ENCODE measurements around the gene CDKAL1. TPM values are rescaled to one million over a fixed set of nuclear protein-coding genes. Genes with fewer than 3 reads are reported as not detected.
"Not testable (repeated sequence)": the region's sequence is repeated elsewhere in the genome, so short reads cannot be mapped to it uniquely, and the experiment has no call there.

CDKAL1 gene
- total RNA-seq, 1 donor from 2014 or later: 12.2 TPM

DNA sequence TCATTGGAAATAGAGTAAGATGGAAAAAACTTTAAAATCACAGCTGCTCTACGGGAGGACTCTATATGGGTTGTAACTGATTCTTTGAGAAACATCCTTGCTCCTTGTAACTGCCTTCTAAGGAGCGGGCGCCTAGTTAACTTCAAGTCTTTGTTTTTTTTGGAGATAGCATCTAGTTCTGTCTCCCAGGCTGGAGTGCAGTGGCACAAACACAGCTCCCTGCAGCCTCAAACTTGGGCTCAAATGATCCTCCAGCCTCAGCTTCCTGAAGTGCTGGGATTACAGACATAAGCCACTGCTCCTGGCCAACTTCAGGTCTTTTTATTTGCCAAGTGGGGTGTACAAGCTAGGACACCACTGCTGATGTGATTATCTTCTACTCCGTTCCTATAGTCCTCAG lies 552.9 kb downstream of the CDKAL1 start:
- H3K4me3 ChIP-seq (ENCODE audit: low read depth, low read length): no peak overlapping the region
- TF ChIP-seq, protein P1, sequence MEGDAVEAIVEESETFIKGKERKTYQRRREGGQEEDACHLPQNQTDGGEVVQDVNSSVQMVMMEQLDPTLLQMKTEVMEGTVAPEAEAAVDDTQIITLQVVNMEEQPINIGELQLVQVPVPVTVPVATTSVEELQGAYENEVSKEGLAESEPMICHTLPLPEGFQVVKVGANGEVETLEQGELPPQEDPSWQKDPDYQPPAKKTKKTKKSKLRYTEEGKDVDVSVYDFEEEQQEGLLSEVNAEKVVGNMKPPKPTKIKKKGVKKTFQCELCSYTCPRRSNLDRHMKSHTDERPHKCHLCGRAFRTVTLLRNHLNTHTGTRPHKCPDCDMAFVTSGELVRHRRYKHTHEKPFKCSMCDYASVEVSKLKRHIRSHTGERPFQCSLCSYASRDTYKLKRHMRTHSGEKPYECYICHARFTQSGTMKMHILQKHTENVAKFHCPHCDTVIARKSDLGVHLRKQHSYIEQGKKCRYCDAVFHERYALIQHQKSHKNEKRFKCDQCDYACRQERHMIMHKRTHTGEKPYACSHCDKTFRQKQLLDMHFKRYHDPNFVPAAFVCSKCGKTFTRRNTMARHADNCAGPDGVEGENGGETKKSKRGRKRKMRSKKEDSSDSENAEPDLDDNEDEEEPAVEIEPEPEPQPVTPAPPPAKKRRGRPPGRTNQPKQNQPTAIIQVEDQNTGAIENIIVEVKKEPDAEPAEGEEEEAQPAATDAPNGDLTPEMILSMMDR (conservative IDR thresholded peaks at IDR 0.05; ENCODE audit: low read depth, low read length): no peak
- no peak for DNase-seq (ENCODE audit: low read depth)

DNA sequence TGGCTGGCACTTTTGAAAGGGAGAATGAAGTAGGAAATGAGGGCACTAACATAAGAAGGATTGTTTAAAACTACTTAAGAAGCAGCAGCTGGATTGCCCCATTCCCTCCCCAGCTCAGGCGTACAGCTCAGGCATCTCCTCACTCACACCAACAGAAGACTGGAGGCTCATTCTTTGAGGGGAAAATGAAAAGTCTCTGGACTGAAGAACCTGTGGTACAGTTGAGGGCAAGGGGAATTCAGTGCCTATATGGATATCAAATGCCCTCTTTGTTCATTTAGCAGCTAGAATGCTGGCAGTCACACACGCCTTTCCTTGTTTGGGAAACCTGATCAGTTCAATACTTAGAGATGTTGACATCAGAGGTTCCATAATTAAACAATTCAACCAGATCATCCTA lies 557.2 kb downstream of the CDKAL1 start:
- no peak overlapping the region for H3K4me3 ChIP-seq (ENCODE audit: low read depth, low read length)
- TF ChIP-seq, protein P1 (conservative IDR thresholded peaks at IDR 0.05; ENCODE audit: low read depth, low read length): no peak
- DNase-seq (ENCODE audit: low read depth): no peak

DNA sequence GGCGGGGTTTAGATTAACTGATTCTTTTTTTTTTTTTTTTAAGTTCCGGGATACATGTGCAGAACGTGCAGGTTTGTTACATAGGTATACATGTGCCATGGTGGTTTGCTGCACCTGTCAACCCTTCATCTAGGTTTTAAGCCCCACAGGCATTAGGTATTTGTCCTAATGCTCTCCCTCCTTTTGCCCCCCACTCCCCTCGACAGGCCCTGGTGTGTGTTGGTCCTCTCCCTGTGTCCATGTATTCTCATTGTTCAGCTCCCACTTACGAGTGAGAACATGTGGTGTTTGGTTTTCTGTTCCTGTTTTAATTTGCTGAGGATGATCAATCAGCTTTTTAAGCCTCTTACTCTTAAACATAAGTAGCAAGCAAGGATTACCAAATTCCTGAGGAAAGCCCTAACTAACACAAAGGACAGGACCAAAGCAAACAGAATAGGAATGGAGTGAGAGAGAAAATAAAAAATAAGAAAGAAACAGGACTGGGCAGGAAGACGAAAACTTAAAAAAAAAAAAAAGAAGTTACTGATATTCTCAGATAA lies 558.0 kb downstream of the CDKAL1 start:
- DNase-seq (ENCODE audit: low read depth); H3K4me3 ChIP-seq (ENCODE audit: low read depth, low read length): not testable (repeated sequence)

DNA sequence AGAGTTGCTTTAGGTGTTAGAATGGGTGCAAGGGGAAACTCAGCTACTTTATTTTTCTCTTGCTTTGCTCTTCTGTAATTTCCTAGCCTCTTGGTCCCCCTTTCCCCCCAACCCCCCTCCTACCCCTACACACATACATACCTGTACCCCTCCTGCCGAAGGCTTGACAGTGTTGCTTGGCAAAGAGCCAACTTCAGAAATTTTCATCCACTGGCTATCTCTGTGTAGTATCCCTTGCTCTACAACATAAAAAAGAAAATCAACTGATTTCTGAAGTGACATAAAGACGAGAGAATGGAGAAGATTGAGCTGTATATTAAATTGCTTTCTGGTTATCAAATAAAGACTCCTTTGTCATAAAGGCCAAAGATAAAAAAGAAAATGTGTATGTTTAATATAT lies 561.2 kb downstream of the CDKAL1 start:
- H3K4me3 ChIP-seq (ENCODE audit: low read depth, low read length): no peak overlapping the region
- no peak for DNase-seq (ENCODE audit: low read depth)
- TF ChIP-seq, protein P1 (conservative IDR thresholded peaks at IDR 0.05; ENCODE audit: low read depth, low read length): no peak

DNA sequence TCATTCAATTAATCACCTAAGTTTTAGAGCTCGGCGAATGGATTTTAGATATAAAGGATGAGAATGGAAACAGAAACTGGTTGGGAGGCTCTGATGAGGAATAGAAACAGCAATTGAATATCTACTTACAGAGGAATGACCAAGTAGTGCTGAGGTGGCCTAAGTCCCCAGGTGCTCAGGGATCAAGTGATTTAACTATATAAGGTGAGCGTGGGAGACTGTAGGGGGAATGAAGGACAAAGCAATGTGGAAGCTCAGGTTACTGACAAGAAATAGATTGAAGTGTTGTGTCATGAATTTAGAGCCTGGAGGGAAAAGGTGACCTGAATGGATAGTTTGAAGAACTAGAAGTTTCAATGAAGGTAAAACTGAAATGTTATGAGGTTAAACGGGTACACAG lies 563.9 kb downstream of the CDKAL1 start:
- H3K4me3 ChIP-seq (ENCODE audit: low read depth, low read length): no peak overlapping the region

DNA sequence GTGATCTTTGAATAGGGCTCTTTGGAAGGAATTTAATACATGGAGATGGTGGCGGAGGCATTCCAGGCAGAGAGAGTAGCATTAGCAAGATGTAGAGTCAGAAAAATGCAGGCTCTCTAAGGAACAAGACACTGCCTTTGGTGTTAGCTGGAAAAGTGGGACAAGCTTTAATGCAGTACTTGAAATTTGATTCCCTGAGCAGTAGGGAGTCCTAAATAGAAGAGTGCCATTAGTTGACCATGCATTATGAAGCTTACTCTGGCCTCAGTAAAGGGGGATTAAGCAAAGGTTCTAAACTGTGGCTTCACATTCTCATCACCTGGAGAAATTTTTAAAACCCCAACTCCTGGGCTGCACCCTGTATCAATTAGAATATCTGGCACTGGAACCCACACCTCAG lies 564.5 kb downstream of the CDKAL1 start:
- no peak for DNase-seq (ENCODE audit: low read depth)
- TF ChIP-seq, protein P1 (conservative IDR thresholded peaks at IDR 0.05; ENCODE audit: low read depth, low read length): no peak
- H3K4me3 ChIP-seq (ENCODE audit: low read depth, low read length): no peak overlapping the region

More for the DNA sequence above, 563.9 kb downstream of the CDKAL1 start:
- no peak for DNase-seq (ENCODE audit: low read depth)
- TF ChIP-seq, protein P1 (conservative IDR thresholded peaks at IDR 0.05; ENCODE audit: low read depth, low read length): no peak

DNA sequence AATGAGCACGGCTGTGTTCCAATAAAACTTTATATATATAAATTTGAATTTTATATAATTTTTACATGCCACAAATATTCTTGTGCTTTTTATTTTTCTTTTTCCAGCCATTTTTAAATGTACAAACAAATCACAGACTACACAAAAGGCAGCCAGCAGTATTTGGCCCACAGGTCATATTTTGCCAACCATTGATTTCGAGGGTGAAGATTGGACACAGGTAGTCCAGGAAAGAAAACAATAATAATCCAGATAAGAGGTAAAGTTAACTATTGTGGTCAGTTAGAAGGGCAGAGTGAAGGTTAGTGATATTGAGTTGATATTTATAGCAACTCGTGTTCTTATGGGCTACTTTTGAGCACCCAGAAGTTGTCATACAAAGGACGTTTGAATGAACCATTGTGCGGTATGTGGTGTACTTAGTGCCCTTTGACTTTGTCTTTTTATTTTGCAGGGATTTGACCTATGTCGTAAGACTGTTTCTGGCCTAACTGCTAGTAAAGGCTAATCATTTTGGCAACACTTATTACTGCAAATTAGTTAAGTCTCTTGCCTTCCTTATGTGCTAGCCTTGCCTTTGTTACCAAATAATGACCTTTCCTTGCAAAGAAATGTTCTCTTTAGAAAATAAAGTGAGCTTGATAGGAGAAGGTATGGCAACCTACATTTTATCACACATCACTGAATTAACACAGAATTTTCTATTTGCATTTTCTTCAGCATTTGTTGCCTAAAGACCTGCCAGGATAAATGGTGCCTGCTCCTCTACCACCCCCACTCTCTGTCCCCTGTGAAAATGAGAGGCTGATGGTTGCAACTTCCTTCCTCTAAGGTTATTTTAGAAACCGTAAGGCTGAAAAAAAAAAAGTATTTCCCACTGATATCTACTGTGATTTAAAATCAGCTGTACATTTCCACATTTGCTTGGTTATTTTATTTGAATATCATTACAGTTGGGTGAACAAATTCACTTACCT lies 565.4 kb downstream of the CDKAL1 start:
- no peak for DNase-seq (ENCODE audit: low read depth)
- no peak overlapping the region for H3K4me3 ChIP-seq (ENCODE audit: low read depth, low read length)
- TF ChIP-seq, protein P1 (conservative IDR thresholded peaks at IDR 0.05; ENCODE audit: low read depth, low read length): no peak

All from epithelial cell of proximal tubule (primary cell).